GM12875 (cell line): Measurements from ENCODE around the gene BCAS3.

ENCODE experiments used
- H3K4me3 ChIP-seq: one replicate; pipeline ENCODE4 v1.5.1; 2011; ENCODE audit warnings: low read depth, low read length, control low read depth
- TF ChIP-seq, protein P1 (sequence below): IDR thresholded peaks from 2 replicates; pipeline ENCODE4 v1.5.1; 2011; ENCODE audit warnings: low read depth, mild to moderate bottlenecking, control low read depth, inconsistent platforms, low read length, moderate library complexity, borderline replicate concordance; ENCODE audit not compliant: insufficient read depth

BCAS3 gene

DNA sequence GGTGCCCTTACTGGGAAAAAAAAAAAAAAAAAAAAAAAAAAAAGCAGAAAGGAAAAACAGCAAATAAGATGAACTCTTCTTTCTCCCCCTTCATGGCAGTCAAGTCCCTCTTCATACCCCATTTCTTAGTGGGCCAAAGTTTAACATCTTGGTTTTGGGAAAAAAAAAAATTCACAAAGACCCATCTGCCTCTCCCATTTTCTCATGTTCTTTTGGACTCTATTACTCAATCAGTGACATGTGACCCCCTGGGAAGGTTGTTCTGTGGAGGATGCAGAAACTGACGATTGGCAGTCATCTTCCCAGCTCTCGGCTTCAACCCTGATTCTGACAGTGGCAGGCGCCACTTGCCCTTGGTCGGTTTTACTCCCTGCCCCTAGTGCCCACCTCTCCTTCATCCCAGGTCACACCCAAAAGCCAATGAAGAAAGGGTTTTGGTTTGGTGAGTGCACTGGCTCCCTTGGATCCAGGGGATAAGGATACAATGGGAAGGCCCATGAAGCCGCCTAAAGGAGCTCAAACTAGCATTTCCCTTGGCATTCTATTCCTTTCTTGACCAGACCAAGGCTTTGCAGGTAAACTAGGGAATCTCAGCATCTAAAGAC is 661.3 kb downstream of the BCAS3 start:
- TF ChIP-seq, protein P1, sequence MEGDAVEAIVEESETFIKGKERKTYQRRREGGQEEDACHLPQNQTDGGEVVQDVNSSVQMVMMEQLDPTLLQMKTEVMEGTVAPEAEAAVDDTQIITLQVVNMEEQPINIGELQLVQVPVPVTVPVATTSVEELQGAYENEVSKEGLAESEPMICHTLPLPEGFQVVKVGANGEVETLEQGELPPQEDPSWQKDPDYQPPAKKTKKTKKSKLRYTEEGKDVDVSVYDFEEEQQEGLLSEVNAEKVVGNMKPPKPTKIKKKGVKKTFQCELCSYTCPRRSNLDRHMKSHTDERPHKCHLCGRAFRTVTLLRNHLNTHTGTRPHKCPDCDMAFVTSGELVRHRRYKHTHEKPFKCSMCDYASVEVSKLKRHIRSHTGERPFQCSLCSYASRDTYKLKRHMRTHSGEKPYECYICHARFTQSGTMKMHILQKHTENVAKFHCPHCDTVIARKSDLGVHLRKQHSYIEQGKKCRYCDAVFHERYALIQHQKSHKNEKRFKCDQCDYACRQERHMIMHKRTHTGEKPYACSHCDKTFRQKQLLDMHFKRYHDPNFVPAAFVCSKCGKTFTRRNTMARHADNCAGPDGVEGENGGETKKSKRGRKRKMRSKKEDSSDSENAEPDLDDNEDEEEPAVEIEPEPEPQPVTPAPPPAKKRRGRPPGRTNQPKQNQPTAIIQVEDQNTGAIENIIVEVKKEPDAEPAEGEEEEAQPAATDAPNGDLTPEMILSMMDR, result no peak
- H3K4me3 ChIP-seq, result no peak overlapping the region

DNA sequence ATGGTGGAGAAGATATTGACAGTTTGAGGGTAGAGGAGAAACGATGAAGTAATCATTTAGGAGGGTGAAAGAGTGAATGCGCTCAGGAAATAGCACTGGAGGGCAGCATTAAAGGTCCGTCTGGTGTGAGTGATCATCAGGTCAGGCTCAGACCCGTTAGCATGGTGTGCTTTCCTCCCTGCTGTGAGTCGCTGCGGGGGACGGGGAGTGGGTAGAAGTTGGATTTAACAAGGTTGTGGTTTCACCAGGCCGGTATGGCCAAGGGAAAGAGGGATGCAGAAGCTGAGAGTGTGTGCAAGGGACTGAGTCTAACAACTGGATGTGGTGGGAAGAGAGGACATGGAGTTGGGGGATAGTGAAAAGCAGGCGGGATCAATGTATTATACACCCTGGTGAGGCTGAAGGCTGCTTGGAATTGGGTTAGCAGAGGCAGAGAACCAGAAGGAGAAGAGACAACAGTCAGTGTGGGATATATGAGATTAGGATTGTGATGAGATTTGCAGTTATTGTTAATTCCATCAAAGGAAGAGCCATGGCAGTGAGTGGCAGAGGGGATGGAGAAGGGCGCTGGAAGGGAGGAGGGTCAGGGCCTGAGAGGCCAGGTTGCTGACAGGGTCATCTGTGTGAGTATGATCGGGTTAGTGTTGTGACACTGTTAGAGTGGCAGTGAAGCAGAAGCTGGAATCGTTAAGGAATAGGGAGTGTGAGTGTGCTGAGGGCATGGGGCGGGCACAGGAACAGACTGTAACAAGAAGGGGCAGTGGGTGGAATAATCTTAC is 663.0 kb downstream of the BCAS3 start:
- TF ChIP-seq, protein P1, result no peak
- no peak overlapping the region for H3K4me3 ChIP-seq

DNA sequence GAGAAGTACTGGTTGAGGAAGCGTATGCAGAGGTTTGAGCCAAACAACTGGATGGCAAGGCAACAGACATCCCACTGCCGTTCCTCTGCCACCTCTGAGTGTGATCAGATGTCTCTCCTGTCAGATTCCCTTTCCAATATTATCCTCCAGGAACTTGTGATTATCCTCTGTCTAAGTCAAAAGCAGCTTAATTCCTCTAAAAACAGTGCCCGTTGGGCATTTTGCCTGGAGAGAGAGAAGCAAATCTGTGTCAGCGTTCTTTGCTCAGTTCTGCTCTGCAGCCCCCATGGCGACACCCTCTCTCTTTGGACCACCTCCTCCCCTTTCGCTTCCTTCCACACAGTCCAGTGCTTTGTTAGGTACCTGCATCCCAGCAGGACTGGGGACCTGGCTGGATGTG is 665.9 kb downstream of the BCAS3 start:
- H3K4me3 ChIP-seq, result no peak overlapping the region
- TF ChIP-seq, protein P1, result no peak

DNA sequence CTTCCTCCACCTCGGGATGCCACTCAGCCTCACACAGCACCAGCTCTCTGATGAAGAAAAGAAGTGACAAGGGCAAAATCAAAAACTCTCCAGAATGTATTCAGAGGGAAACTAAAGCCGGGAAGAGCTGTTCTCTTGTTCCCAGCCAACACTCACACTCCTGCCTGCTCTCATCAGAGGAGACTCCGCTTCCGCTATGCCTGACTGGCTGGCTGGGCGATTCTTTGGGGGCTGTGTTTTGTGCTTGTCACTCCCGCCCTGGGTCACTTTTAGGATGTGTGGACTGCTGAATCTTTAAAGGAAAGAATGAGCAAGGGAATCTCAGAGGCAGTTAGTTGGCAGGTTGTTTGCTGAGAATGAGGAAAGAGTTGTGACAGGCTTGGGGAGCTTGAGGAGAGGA is 667.4 kb downstream of the BCAS3 start:
- TF ChIP-seq, protein P1, result no peak
- H3K4me3 ChIP-seq, result no peak overlapping the region

DNA sequence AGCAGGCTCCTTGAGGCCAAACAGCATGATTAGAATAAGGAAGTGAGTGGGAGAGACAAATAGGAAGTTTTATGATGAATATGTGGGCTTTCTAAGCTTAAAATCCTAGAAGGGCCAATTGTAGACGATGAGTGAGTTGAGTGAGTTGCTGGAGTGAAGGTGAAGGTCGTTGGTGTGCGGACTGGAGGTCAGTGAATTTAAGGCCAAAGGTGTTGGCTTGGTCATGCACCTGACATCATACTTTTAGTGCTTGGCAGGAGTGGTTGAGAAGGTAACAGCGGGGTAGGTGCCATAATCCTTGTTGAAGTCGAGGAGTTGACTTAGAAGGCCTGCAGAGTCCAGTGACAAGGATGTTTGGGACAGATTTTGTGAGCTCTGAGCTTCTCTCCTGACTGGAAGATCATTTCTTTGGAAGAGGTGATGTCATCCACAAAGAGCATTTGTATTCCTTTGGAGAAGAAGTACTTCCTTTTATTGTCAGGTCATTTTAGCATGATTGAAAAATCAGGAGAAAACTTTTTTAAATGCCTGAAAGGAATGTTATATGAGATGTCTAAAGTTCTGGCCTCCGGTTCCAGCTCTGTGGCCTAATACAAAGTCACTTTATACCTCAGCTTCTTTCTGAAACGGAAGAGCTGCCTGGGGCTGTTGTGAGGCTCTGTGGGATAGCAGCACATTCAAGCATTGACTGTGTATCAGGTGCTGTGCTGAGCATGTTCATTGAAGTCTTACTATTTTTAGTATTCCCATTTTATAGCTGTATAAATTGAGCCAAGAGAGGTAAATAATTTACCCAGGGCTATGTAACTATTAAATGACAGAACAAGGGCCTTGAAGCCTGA is 668.4 kb downstream of the BCAS3 start:
- H3K4me3 ChIP-seq, result no peak overlapping the region
- TF ChIP-seq, protein P1, result no peak

DNA sequence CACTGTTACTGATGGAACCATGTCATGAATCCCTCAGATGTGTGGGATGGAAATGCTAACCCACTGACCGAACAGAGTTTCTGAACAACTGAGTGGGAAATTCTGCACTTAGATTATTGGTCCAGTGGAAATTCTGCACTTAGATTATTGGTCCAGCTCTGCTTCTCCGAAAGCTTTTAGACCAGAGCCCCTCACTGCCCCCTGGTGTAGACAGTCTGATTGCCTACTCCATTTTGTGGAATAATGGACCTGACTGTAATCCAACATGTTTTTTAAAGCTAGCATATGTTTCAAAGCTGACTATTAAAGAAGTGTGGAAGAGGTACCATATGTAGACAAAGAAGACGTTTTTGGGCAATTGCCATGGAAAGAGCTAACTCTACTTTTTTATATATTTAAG is 671.7 kb downstream of the BCAS3 start:
- H3K4me3 ChIP-seq, result no peak overlapping the region
- TF ChIP-seq, protein P1, result no peak
